Putamen (tissue), 1 donor: ENCODE results near the gene PRM2.
A peak's percentile ranks its signal among the peaks of the same experiment; 100 is the strongest.

ENCODE experiments used
- DNase-seq: peaks from one replicate; pipeline ENCODE4 v3.0.0-alpha.2; 2016; ENCODE audit warnings: low spot score

PRM2 gene

DNA sequence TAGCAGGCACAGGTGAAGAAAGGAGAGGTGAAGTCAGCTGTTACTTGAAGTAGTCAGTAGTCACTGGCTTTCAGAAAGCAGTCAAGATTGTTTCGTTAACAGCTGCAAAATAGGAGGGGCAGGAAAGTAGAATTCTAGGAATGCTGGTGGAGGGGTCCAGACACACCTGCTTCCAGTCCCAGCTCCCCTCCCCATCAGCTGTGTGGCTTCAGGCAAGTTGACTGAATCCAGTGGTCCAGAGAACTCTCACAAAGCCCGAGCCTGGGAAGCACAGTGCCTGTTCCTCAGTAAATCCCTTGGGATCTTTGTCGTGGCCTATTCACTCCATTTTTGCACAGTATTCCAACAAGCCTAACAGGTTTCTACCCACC lies 15.7 kb downstream of the PRM2 start:
- no peak for DNase-seq

DNA sequence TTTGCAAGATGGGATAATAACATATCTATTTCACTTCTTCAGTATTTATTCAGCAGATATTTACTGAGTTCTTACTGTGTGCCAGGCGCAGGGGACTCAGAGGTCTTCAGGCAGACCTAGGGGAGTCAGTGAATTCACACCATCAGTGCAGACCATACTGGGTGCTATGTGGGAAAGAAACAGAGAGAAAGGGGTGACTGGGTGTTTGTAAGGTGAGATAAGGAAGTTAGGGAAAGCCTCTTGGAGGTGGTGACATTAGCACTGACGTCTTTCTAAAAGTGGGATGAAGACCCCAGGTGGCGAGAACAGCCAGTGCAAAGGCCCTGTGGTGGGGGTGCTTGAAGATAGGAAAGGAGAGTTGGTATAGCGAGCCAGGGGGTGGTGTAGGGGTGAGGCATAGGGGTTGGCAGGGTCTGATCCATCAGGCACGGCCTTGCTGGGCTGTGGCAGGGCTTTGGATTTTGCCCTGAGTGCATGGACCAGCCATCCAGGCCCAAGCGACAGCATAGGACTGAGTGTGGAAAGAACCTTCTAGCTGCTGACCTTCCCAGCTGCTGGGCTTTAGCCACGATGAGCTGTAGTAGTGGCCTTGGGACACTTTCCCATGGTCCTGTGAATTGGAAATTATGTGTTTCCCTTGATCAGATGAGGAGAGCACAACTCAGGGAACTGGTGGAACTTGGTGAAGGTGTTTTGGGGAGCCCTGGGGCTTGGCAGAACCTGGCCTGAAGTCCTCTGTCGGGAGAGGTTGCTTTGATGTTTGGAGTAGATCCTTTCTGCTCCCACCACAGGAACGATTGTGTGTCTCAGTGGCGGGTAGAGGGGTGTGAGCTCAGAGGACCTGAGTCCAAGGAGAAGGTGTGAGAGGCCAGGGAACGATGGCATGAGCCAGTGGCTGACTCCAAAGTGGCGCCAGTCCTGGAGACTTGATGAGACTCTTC lies 16.4 kb downstream of the PRM2 start:
- DNase-seq: no peak

DNA sequence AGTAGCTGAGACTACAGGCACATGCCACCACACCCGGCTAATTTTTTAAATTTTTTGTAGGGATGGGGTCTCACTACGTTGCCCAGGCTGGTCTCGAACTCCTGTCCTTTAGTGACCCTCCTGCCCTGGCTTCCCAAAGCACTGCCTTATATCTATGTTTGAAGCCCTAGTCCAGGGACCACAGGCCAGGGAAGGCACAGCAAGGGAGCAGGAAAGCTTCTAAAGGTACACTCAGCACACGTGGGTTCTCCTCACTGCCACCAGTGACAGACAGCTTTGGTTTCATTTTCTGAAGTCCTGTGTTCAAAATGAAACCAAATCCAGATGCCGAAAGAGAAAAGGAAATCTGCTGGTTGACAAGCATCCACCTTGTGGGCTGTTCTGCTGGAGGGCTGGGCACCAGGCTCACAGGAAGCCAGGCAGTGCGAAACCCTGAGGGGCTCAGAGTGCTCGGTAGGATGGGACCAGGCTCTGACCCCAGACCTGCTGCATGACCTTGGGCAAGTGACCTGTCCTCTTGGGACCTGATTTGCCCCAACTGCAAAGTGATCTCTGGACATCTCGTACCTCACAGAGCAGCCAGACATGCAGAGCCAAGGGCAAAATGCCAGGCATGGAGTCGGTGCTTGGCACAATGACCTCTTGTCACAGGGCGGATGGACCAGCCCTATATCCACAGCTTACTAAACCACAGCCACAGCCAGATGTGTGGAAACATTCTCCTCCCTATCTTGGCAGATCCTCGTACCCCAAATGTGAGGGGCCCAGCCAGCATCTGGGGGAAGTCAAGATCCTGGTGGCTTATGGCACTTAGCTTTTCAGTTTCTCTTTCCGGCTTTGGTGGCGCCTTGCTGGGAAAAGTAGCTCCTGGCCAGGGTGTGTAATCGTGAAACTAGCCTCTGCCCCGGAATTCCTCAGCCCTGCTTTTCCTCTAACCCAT lies 17.5 kb downstream of the PRM2 start:
- DNase-seq: peak; percentile 70

DNA sequence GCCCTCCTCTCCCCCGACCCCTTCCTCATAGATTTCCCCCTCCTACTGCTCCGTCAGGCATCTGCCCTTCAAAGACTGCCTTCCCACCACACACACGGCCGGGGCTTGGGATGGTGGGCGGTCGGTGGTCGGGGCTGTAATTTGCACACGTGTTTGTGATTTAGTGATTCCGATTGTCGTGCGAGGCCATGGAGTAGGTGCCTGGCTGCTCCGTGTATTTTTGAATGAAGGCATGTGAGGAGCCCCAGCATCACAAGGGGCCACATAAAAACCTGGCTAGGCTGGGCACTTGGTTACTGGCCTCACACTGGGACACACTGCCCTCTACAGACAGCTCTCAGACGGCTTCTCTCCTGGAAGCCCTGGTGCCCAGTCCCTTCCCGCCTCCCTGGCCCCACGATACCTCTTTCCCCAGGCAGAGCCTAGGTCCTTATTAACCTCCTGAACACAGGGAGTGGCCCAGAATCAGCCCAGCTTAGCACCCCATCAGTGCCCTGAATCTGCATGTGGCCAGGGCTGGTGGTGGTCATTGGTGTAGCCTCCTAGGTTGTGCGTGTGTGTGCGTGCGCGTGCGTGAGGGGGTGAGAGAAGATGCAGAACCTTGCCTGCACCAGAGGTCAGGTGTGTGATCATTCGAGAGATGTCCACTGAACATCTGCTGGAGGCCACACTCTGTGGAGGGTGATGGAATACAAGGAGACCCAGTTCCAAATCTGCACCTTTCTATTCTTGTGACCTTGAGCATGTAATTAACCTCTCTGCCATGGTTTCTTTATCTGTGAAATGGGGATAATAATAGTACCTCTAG lies 18.9 kb downstream of the PRM2 start:
- peak; percentile 63 for DNase-seq

DNA sequence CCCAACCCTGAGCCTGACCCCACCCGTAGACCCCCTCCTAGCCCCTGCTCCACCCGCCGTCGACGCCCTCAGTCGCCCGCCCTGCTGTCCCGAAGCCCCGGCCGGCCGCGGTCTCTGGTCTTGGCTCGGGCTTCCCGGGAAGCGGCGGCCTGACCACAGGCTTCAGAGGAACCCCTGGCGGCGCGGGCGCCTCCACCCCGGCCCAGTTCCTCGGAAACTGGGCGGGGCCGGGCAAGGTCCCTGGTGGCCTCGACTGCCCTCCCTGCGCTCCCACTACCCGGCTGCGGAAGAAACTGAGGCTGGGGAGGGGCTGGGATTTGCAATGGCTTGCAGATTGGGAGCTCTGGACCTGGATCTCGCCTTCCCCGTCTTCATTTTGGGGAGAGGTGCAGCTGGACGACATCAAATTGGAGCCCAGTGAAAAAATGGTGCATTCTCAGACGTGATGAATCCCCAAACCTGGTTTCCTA lies 19.6 kb downstream of the PRM2 start:
- DNase-seq: no peak

DNA sequence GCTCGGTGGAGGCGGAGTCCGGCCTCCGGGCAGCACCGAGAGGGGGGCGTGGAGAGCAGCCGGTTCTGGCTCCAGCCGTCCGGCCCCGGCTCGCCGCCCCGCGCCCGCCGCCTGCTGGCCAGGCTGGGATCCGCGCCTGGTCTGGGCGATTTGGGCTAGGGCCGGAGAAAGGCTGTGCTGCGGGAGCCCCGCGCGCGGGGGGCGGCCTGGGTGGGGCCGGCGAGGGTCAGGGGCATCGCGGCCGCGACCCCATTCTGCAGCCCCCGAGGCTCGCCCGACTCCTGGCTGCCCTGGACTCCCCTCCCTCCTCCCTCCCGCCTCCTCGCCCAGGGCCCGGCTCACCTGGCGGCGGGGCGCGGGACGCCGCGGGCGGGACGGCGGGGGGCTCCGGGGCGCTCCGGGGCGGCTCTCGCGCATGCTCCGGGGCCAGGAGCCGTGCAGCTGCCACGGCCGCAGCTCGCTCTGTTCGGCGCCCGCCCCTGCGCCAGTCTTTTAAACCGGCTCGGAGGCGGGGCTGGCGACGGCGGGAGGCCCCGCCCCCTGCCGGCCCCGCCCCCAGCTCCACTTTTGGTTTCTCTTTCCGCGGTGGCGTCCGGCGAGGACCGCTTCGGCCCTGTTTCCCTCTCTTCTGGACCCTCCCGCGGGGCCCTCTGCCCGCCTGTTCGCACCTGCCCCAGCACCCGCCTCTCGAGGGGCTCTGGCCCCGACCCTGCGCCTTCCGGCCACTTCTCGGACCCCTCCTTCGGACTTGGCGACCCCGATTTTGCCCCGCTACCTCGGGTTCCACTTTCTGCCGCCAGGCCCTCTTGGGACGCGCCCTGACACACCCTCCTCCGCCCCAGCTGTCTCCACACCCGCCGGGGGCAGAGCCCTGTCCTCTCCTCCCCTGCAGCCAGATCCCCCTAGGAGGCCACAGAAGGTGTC lies 20.3 kb downstream of the PRM2 start, which contains the start of gene SOCS1:
TSS of gene SOCS1 (minus strand) at position 468 of the 924 bp plus-strand sequence. CDS start 726 bp downstream, outside the sequence.
- peak; percentile 77 for DNase-seq

DNA sequence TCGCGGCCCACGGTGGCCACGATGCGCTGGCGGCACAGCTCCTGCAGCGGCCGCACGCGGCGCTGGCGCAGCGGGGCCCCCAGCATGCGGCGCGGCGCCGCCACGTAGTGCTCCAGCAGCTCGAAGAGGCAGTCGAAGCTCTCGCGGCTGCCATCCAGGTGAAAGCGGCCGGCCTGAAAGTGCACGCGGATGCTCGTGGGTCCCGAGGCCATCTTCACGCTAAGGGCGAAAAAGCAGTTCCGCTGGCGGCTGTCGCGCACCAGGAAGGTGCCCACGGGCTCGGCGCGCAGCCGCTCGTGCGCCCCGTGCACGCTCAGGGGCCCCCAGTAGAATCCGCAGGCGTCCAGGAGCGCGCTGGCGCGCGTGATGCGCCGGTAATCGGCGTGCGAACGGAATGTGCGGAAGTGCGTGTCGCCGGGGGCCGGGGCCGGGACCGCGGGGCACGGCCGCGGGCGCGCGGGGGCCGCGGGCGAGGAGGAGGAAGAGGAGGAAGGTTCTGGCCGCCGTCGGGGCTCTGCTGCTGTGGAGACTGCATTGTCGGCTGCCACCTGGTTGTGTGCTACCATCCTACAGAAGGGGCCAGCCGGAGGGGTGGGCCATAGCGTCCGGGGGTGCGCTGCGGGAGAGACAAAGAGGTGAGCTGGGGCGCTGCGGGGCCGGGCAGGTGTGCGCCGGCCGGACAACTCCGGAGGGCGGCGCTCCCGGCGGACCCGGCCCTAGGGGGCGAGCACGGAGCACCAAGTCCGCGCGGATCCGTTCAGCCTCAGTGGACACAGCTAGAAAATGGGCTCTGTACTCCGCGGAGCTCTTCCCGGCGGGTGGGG lies 21.2 kb downstream of the PRM2 start:
- DNase-seq: no peak

DNA sequence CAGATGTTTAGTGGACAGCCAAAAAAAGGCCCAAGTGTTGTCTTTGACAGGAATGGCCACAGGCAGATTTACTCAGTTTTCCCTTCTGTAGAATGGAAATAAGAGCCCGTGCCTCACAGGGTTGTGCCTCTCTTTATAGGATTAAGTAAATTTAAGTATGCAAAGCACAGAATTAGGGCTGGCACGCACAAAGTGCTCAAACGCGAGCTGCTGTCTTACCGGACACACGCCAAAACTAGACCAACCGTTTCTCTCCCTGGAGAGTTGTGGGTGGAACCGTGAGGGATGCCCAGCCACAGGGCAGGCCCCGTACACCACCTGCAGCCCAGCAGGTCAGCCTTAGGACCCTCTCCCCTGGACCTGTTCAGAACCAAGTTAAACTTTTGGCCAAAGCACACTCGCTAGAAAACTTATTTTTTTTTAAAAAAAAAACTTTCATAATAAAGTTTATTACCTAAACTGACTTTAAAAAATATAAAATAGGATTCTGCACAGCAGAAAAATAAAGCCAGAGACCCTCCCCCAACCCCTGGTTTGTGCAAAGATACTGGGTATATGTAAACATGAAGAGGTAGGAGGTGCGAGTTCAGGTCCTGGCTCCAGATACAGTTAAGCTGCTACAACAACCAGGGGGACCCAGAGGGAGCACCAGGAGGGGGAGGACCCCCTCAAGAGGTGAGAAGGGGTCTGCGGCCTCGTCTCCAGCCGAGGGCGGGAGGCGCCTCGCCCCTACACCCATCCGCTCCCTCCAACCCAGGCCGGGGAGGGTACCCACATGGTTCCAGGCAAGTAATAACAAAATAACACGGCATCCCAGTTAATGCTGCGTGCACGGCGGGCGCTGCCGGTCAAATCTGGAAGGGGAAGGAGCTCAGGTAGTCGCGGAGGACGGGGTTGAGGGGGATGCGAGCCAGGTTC lies 22.0 kb downstream of the PRM2 start:
- no peak for DNase-seq

DNA sequence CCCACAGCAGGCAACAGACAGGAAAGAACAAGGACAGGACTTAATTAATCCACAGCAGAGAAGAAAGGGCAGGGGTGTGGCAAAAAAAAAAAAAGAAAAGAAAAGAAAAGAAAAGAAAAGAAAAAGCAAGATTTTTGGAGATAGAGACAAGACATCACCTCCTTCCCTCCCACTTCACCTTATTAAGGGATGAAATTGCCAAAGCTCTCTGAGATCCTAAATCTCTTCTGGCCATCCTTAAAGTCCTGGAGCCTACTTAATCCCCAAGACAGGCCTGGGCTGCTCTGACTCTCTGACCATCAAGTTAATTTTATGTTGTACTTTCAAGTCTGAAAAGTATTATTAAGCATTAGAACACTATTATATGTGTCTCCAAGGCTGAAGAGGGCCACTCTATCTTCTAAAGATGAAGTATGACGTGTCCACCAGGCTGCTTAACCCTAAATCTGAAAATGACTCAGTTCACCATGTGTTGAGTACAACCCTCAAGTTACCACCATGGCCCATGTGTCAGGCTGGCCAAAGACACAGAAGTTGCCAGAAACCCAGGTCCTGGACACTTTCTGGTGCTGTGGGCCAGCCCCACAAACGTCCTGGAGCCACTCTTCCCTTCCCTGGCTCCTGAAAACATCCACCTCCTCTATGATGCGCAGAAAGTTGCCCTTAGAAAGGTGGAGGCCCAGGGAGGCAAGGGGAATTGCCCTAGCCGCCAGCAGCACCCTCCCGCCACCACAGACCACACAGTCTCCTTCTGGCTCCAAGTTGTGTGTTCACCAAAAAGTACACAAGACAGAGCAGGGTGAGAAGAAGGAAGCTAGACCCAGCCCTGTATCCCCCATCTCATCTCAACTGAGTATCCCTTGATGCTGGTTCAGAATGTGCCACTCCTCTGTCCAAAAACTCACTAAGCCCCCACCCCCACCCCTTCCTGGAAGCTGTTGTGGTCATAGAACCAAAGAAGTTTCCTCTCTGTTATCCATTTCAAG lies 23.0 kb downstream of the PRM2 start:
- no peak for DNase-seq

DNA sequence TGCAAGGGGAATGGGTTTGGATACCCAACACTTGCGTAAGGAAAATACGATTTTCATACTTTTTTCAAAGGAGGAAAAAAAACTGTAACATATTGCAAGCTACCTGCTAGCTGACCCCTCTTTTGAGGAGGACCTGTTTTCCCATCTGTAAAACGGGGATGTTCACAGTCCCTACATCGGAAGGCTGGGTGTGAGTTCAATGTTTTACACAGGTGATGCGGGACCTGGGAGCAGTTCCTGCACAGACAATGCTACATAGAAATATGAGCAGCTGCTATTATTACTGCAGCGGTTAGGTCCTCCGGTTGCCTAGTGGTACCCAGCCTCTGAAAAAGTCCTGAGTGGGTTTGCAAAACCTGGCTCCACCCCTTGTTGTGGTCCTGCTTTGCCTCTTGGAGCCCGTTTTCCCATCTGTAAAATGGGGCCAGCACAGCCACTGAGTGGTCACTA lies 23.8 kb downstream of the PRM2 start:
- DNase-seq: no peak

DNA sequence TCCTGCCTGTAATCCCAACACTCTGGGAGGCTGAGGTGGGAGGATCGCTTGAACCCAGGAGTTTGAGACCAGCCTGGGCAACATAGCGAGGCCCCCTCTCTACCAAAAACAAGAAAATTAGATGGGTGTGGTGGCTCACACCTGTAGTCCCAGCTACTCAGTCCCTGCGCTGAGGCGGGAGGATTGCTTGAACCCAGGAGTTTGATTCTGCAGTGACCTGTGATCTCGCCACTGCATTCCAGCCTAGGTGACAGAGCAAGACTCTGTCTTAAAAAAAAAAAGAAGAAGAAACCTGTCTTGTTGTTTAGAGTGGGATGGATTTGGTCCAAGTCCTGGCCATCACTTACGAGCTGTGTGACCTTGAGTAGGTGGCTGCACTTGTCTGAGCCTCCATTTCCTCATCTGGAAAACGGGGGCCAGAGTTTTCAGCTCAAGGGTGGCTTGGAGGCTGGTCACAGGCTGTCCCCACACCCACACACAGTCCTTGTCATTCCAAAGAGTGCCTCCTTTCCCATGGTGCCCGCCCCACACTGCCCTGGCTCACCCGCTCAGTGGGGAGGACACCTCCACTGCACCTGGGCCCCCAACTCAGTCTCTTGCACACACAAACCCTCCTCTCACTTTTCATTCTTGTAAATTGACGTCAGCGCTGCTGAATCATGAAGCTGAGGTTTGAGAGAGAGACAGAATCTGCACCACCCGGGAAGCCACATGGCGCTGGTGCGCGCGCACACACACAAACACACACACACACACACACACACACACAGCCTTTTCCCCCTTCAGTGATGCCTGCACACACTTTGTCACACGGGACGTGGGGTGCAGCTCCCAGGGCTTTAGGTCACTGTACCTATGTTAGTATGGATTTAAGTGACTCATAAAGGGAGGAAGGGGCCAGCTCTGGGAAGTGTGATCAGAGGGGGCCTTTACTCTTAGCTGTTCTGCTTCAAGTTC lies 24.5 kb downstream of the PRM2 start:
- DNase-seq: no peak

DNA sequence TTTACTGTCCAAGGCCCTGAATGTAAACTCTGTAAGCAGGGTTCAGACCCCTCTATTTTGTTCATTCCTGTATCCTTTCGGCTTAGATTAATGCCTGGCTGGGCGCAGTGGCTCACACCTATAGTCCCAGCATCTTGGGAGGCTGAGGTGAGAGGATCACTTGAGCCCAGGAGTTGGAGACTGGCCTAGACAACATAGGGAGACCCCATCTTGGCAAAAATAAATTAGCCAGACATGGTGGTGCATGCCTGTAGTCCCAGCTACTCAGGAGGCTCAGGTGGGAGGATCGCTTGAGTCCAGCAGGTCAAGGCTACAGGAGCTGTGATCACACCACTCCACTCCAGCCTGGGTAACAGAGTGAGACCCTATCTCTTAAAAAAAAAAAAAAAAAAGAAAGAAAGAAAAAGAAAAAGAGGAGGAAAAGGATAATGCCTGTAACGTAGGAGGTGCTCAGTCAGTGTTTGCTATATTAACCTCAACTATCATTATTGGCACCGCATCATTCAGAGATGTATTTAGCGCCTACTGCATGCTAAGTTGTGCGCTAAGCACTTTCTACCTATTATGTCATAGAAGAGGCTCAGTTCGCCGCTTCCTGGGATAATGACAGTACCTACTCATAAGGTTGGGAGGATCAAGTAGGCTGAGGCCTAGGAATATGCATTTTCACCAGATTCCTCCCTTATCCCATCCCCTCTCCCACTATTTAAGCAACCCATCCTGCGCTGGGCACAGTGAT lies 25.3 kb downstream of the PRM2 start:
- no peak for DNase-seq

DNA sequence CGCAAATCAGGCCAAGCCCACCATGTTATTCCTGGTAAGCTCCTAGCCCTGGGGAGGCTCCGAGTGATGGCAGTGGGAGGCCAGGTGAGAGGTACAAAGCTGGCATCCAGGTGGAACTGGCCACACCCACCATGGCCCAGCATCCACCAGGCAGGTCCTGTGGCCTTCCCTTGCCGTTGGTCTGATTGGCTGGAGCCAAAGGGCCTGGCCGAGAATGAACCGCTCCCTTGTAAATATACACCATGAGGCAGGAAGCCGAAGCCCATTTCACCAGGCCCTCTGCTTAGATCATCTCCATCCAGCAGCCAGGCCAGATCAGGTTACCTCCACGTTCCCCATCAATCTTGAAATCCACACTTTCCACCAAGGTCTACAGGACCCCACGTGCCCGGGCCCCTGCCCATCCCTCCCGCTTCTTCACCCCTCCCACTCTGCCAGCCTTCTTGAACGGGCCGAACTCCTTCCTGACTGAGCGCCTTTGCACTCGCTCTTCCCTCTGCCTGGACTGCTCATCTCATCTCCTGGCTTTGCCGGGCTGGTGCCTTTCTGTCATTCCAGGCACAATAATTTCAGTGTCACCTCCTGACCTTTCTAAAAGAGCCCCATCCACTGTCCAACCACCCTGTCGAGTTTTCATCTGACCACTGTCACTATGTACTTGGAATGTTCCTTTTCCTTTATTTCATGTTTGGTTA lies 26.0 kb downstream of the PRM2 start:
- no peak for DNase-seq

DNA sequence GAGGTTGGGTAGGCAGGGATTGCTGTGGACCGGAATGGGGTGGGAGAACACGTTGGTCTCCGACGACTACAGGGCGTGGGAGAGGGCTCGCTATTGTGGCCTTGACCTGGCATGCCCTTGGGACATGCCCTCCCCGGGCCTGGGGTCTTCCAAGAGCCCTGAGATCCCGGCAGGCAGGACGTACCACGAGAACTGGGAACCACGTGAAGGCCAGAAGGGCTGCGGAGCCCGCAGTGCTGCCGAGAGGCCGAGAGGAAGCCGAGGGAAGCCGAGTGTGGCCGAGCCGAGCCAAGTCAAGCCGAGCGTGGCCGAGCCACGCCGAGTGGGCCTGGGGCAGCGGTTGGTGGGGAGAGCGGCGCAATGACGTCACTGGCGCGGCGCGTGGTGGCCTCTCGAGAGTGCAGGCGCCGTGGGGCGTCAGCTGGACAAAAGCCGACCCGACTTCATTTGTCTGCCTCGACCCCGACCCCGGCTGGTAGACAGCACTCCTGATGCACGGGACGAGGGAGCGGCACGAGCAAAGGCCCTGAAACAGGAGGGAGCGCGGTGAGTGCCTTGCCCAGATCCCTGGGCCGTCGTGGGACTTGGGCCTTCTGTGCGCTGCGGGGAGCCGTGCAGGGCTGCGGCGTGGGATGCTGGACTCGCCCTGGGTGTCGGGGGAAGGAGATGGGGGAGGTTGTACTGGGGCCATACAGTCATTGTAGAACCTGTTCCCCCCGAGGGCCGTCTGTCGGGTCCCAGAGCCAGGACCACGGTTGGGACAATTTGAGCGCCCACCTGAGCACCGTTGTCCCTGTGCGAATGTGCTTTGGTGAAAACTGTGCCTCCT lies 26.8 kb downstream of the PRM2 start:
- DNase-seq: no peak
